HG02571 (cell line): ENCODE results near the gene CNTNAP3B.
"Not testable (repeated sequence)": the region's sequence is repeated elsewhere in the genome, so short reads cannot be mapped to it uniquely, and the experiment has no call there.

Experiments used
- ATAC-seq: cut with Tn5 transposase; IDR thresholded peaks from one replicate; pipeline ENCODE4 v1.9.1; 2021; ENCODE audit warnings: mild to moderate bottlenecking, moderate library complexity; ENCODE audit not compliant: unreplicated experiment

The CNTNAP3B gene

GRCh38 chr9:42129073-42129729 is at the start of gene CNTNAP3B:
TSS of gene CNTNAP3B (minus strand) at chr9:42129426. CDS start at chr9:42129094, 332 bp downstream.
- ATAC-seq, result not testable (repeated sequence)

GRCh38 chr9:42160299-42160698 is 31.1 kb upstream of the CNTNAP3B start:
- not testable (repeated sequence) for ATAC-seq

GRCh38 chr9:42127056-42127841 is 2.0 kb downstream of the CNTNAP3B start:
- not testable (repeated sequence) for ATAC-seq

- ATAC-seq, result not testable (repeated sequence)
Observed at GRCh38 chr9:42121007-42121406, 8.2 kb downstream of the CNTNAP3B start.

GRCh38 chr9:42095929-42096328 is 33.3 kb downstream of the CNTNAP3B start:
- not testable (repeated sequence) for ATAC-seq

- ATAC-seq, result not testable (repeated sequence)
Observed at GRCh38 chr9:42084559-42084952, 44.7 kb downstream of the CNTNAP3B start.

GRCh38 chr9:42083877-42084558 is 45.2 kb downstream of the CNTNAP3B start:
- not testable (repeated sequence) for ATAC-seq

GRCh38 chr9:42080376-42080775 is 48.9 kb downstream of the CNTNAP3B start:
- not testable (repeated sequence) for ATAC-seq

- ATAC-seq, result not testable (repeated sequence)
Observed at GRCh38 chr9:42074868-42075267, 54.4 kb downstream of the CNTNAP3B start.

GRCh38 chr9:42071026-42071425 is 58.2 kb downstream of the CNTNAP3B start:
- not testable (repeated sequence) for ATAC-seq

- not testable (repeated sequence) for ATAC-seq
Observed at GRCh38 chr9:42070035-42070799, 59.0 kb downstream of the CNTNAP3B start.

GRCh38 chr9:42053874-42054273 is 75.4 kb downstream of the CNTNAP3B start:
- not testable (repeated sequence) for ATAC-seq

GRCh38 chr9:42050701-42051100 is 78.5 kb downstream of the CNTNAP3B start:
- ATAC-seq, result not testable (repeated sequence)

GRCh38 chr9:42044422-42045010 is 84.7 kb downstream of the CNTNAP3B start:
- ATAC-seq, result not testable (repeated sequence)

- not testable (repeated sequence) for ATAC-seq
Observed at GRCh38 chr9:42033541-42033940, 95.7 kb downstream of the CNTNAP3B start.

GRCh38 chr9:42020639-42021038 is 108.6 kb downstream of the CNTNAP3B start:
- not testable (repeated sequence) for ATAC-seq

GRCh38 chr9:42018220-42018922 is 110.9 kb downstream of the CNTNAP3B start:
- ATAC-seq, result not testable (repeated sequence)

- ATAC-seq, result not testable (repeated sequence)
Observed at GRCh38 chr9:42014317-42014716, 114.9 kb downstream of the CNTNAP3B start.

GRCh38 chr9:41991607-41992006 is 137.6 kb downstream of the CNTNAP3B start:
- not testable (repeated sequence) for ATAC-seq

- ATAC-seq, result not testable (repeated sequence)
Observed at GRCh38 chr9:41980271-41980670, 149.0 kb downstream of the CNTNAP3B start.
